Left colon (tissue), 2 donors: ENCODE measurements around the gene PLD3. TPM values are rescaled to one million over a fixed set of nuclear protein-coding genes. Genes with fewer than 3 reads are reported as not detected.
"Not testable (repeated sequence)": the region's sequence is repeated elsewhere in the genome, so short reads cannot be mapped to it uniquely, and the experiment has no call there.

Source experiments
- ATAC-seq: fragments of 200-7000 bp; cut with Tn5 transposase; one replicate; pipeline ENCODE4 v1.9.1; 2020; ENCODE audit warnings: mild to moderate bottlenecking, moderate library complexity
- DNase-seq, 2 donors: peaks; one replicate each; pipeline ENCODE4 v3.0.0-alpha.2; 2020
- intact Hi-C, 2 donors: fragments of 100-400 bp; cut with DNase I in 1 of 2; cut with micrococcal nuclease in 1 of 2; formaldehyde crosslinking; loops; one replicate each; pipeline versions ENCODE4 v1.11.2 to v1.14.0; 2022; cut with DNase I, micrococcal nuclease
- total RNA-seq, 2 donors: library from RNA; stranded (reverse); fragmentation: NEBNext Ultra II Directional; extraction: Animal tissue kit (Norgen Biotek cat#: 25700); gene quantifications; one replicate each; pipeline ENCODE4 v1.2.1, GENCODE V29; 2021
- donor health status: DM: no; HTN: no; CAD: no.
- donor health status: DM: yes; HTN: yes; CAD: no.

PLD3 gene
- total RNA-seq, 2 donors from 2014 or later: 109 to 170 TPM

GRCh38 chr19:40323705-40324104 is 24.8 kb upstream of the PLD3 start:
- no peak for ATAC-seq
- intact Hi-C loops: no loop called here
- DNase-seq: no peak

DNA sequence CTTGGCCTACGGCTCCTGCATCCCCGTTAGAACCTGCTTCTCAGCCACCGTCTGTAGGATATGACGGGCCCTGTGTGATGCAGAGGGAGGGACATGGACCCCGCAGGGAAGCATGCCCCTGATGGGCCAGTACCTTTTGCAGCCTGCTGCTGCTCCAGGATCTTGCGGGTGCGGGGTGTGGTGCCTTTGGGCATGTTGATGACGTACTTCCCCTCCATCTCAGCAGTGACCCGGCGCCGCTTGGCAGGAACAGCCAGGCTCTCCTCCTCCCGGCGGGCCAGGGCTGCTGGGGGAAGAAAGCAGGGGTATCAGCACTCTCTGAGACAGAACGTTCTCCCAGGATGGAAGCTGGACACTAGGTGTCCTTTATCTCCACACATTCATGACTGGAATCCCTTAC is 22.3 kb upstream of the PLD3 start:
- DNase-seq (no peak), ATAC-seq (no peak)
- intact Hi-C loops: no loop called here

GRCh38 chr19:40331052-40331451 is 17.4 kb upstream of the PLD3 start:
- intact Hi-C loops: no loop called here
- ATAC-seq (no peak), DNase-seq (no peak)

DNA sequence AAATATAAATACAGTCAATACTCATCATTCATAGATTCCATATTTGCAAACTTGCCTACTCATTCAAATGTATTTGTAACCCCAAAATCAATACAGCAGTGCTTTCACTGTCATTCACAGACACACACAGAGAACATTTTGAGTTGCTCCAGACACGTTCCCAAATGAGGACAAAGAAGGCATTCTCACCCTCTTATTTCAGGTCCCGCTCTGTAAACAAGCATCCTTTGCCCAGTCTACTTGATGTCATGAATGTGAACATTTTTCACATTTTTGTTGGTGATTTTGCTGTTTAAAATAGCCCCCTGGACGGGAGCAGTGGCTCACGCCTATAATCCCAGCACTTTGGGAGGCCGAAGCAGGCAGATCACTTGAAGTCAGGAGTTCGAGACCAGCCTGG is 15.8 kb upstream of the PLD3 start:
- intact Hi-C loops: no loop called here
- ATAC-seq (no peak), DNase-seq (no peak)

DNA sequence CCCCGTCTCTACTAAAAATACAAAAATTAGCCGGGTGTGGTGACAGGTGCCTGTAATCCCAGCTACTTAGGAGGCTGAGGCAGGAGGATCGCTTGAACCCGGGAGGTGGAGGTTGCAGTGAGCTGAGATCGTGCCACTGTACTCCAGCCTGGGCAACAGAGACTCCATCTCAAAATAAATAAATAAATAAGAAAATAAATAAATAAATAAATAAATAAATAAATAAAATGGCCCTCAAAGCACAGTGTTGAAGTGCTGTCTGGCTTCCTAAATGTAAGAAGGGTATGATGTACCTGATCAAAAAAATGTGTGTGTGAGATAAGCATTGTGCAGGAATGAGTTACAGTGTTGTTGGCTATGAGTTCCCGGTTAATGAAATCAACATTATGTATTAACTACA is 15.4 kb upstream of the PLD3 start:
- intact Hi-C loops, DNase-seq, ATAC-seq: not testable (repeated sequence)

DNA sequence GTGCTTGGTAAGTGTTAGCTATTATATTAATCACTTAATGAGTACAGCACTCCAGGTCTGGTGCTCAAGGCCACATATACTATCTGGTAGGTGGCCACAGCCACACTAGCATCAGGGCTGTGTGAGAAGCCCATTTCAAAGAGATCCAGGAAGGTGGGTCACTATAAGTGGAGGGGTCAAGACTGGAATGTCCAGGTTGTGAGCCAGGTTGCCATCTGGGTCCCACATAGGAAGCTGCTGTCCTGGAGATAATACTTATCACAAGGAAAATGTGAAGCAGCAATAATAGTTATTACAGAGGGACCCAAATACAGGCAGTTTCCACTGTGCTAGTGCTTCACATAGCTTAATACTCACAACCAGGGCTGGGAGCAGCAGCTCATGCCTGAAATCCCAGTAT is 13.4 kb upstream of the PLD3 start:
- ATAC-seq (no peak), DNase-seq (no peak)
- intact Hi-C loops: no loop called here

DNA sequence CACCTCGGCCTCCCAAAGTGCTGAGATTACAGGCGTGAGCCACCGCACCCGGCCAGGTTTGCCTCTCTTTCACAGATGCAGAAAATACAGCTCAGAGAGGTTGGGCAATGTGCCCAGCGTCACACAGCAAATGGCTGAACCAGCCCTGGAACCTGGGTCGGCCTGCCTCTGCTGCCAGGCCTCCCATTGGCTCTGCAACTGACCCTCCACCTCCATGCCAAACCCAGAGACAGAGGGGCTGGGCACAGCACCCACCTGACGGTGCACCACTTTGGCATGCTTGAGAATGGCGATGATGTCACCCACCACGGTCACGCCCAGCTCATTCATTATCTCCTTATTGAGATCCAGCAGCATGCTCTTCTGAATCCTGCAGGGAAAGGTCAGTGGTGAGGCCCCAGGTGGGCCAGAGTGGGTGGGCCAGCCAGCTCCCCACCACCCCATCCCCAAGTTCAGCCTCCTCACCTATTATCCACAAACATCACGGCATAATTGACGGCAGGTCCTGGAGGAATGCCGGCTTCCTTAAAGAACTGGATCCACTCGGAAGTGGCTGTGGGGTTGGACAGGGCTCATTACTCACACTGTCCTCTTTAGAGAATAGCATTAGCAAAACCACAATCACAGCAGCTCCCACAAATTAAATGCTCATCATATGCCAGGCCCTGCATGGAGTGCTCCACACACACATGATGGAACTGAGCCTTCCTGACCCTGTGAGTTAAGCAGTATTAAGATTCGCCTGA is 12.5 kb upstream of the PLD3 start:
- no peak for ATAC-seq
- DNase-seq: no peak

DNA sequence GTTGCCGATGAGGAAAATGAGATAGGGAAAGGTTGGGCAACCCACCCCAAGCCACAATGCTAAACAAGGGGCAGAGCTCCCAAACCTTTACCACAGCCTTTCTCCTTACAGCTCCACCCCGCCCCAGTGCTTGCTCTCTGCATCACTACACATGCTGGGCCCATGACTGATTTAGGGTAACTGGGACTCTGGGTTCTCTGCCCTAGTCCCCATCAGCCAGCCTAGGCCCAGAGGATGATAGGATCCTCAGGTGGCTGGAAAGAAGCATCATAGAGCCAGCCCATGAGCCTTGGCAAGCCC is 11.9 kb upstream of the PLD3 start:
- ATAC-seq (no peak), DNase-seq (no peak)
- intact Hi-C loops: no loop called here

More for the DNA sequence above, 12.5 kb upstream of the PLD3 start:
- intact Hi-C loops: no loop called here

GRCh38 chr19:40337107-40337506 is 11.4 kb upstream of the PLD3 start:
- ATAC-seq (no peak), DNase-seq (no peak)
- intact Hi-C loops: no loop called here

DNA sequence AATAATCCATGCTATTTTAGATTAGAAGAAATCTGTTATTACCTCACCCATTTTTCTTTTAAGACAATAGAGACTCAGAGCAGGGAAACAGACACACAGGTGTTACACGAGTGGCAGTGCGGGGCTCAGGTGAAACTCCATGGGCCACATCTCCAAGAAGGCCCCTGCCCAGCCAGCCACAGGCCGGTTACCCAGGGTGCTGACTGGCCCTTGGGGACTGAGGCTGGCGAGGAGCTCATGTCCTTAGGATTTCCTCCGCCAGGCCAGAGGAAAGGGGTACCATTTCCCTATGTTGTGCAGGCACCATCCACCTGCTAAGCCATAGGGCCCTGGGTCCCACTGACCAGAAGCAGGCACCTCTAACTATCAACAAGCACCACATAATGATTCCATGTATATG is 10.9 kb upstream of the PLD3 start:
- ATAC-seq (no peak), DNase-seq (no peak)
- intact Hi-C loops: no loop called here

DNA sequence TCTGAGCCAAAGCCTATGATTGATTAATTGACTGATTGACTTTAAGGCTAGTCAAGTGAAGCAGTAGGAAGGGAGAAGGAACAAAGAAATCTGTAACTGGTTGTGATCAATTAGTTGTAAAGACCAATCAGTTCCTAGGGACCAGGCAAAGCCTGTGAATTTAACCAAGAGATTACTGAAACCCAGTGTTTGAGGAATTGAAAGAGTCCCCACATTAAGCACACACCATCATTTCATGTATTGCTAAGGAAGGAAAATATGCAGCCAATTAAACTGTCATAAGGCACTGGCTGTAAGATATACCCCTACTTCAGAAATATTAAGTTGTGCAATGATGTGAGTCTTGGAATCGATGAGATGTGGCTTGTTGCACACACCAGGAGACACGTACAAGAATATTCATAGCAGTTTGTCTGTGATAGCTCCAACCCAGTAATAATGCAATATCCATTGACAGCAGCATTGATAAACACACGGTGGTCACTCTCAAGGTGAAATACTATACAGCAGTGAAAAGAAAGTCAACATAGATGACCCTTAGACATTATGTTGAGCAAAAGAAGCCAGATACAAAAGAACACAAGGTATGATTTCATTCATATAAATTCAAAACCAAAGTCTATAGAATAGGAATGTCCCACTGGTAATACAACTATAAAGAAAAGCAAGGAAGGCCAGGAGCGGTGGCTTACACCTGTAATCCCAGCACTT is 9.3 kb upstream of the PLD3 start:
- intact Hi-C loops: no loop called here
- ATAC-seq (no peak), DNase-seq (no peak)

GRCh38 chr19:40341601-40342482 is 6.7 kb upstream of the PLD3 start:
- intact Hi-C loops: no loop called here
- no peak for DNase-seq
- no peak for ATAC-seq

DNA sequence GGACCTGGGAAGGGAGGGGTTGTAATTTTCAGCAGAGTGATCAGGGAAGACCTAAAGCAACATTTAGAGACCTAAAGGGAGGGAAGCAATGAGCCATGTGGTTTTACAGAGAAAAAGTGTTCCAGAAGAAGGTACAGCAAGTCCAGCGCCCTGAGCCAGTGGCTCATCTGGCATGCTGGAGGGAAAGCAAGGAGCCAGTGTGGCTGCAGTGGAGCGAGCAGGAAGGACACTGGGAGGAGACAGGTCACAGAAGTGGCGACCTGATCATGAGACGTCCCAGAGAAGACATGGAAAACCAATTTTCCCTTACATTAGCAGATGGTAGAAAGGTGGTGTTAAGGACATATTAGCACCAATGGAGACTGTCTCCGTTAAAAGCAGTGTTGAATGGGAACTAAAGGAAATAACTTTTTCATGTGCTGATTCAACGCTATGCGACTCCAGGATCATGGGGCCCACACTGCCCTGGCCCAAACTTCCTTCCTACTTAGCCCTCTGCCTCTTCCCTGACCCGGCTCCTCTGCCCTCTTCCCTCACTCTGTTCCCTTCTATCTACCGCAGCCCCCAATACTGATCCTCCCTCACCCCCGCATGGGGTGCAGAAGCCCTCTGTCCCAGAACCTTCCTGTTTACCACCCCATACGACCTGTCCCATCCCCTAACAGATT is 5.7 kb upstream of the PLD3 start:
- ATAC-seq: no peak
- no peak for DNase-seq
- intact Hi-C loops: no loop called here

- ATAC-seq (no peak), DNase-seq (no peak)
- intact Hi-C loops: no loop called here
Observed at GRCh38 chr19:40344422-40344821, 4.1 kb upstream of the PLD3 start.

- no peak for ATAC-seq
- no peak for DNase-seq
Observed at GRCh38 chr19:40348961-40349507, 539 bp downstream of the PLD3 start.

DNA sequence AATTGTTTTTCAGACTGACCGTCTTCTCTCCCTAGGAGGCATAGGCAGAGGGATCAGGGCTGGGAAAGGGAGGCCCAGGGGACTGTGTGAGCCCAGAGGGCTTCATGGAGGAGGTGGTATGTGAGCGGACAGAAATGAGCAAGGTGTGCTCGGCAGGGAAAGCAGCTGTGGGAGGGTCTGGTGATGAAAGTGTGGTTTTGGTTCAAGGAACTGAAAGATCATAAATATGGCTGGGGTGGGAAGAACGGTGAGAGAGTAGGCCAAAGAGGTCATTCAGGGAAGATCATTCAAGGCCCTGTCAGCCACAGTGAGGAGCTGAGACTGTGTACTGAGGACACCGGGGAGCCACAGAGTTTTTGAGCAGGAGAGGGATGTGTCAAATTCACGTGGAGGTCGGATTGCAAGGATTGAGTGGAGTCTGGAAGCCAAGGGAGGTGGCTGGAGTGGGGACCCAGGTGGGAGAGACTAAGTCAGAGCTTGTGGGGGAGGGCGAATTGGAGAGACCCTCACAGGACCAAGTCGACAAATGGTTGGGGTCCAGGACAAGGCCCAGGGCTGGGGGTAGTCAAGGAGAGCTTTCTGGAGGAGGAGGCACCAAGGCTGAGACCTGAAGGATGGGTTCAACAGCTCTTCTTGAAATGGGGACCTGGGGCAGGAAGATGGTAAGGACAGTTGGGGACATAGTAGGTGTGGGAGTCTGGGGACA is 7.6 kb downstream of the PLD3 start:
- DNase-seq (no peak), ATAC-seq (no peak)
- intact Hi-C loops: no loop called here

More at GRCh38 chr19:40348961-40349507, 539 bp downstream of the PLD3 start:
- intact Hi-C loops: no loop called here

- intact Hi-C loops: no loop called here
- DNase-seq: no peak
- ATAC-seq: no peak
Observed at GRCh38 chr19:40356681-40357595, 8.4 kb downstream of the PLD3 start.
